K562 (cell line): ENCODE data around the gene KRTAP10-11. TPM values are rescaled to one million over a fixed set of nuclear protein-coding genes. Genes with fewer than 3 reads are reported as not detected.

Source experiments
- ATAC-seq: fragments of 200-7000 bp; cut with Tn5 transposase; 3 replicates; pipeline ENCODE4 v1.9.1; 2020; ENCODE audit warnings: moderate library complexity
- BruUV-seq: library from RNA; stranded (reverse); fragments of 400-500 nt; replicated peaks from 2 replicates; lab custom pipeline; 2021; lab: Mats Ljungman, UMichigan
- CTCF ChIA-PET: fragments of 300-600 bp; formaldehyde crosslinking; extraction: SDS; loops from one replicate; lab custom pipeline; 2021; ENCODE audit warnings: low intra/inter-chr PET ratio; lab: Yijun Ruan, JAX
- POLR2A ChIA-PET: fragments of 300-600, 350-650 bp; sonication (Branson Sonifier 250); formaldehyde crosslinking; extraction: SDS; loops from one replicate; lab custom pipeline; 2021; ENCODE audit warnings: antibody characterized with exemption, inconsistent platforms; lab: Yijun Ruan, JAX
- DNase-seq, 4 experiments: peaks; one replicate each; pipeline versions ENCODE4 v3.0.0 to v3.0.0-alpha.2; 2011 to 2018; ENCODE audit warnings: low spot score in 3 of 4, mixed read lengths in 3 of 4; ENCODE audit errors: extremely low read depth in 1 of 4
- FAIRE-seq: peaks from 2 replicates; lab custom pipeline; 2011; peaks lifted over from hg19 to GRCh38; lab: Jason Lieb, UNC
- H2AFZ ChIP-seq: 2 replicates; pipeline ENCODE4 v1.6.0; 2011; ENCODE audit warnings: low read depth, low read length, control low read depth, inconsistent platforms
- H3K27ac ChIP-seq: fragments of 200-600 bp; 3 replicates; pipeline ENCODE4 v1.8.0; 2011; ENCODE audit warnings: low read depth, mild to moderate bottlenecking, control low read depth, inconsistent platforms, low read length, moderate library complexity, mixed read lengths; ENCODE audit errors: extremely low read depth
- H3K27me3 ChIP-seq, 2 experiments: fragments of 300-600 bp in 1 of 2; 2 replicates in 1 of 2; 3 replicates in 1 of 2; pipeline versions ENCODE4 v1.6.0 to v1.8.0; 2011; ENCODE audit warnings: inconsistent platforms in 2 of 2, low read length in 2 of 2, mild to moderate bottlenecking in 1 of 2, mixed read lengths in 1 of 2, moderate library complexity in 1 of 2; ENCODE audit not compliant: control insufficient read depth in 2 of 2, insufficient read depth in 2 of 2
- H3K36me3 ChIP-seq: fragments of 300-600 bp; 3 replicates; pipeline ENCODE4 v1.8.0; 2011; ENCODE audit warnings: mild to moderate bottlenecking, low read length, inconsistent platforms; ENCODE audit not compliant: control insufficient read depth, insufficient read depth
- H3K4me1 ChIP-seq, 2 experiments: fragments of 200-600 bp in 1 of 2; replicated peaks in 1 of 2; 2 replicates in 1 of 2; 3 replicates in 1 of 2; pipeline versions ENCODE4 v1.5.1 to v1.8.0; 2011; ENCODE audit warnings: inconsistent platforms in 2 of 2, low read length in 2 of 2, mild to moderate bottlenecking in 1 of 2, mixed read lengths in 1 of 2, moderate library complexity in 1 of 2; ENCODE audit not compliant: control insufficient read depth in 2 of 2, insufficient read depth in 2 of 2
- H3K4me2 ChIP-seq: 2 replicates; pipeline ENCODE4 v1.6.1; 2011; ENCODE audit warnings: low read length, control low read depth, inconsistent platforms, mixed read lengths; ENCODE audit not compliant: insufficient read depth
- H3K4me3 ChIP-seq: fragments of 200-600 bp; sonication (generic), shearing (Covaris generic); 2 replicates; pipeline ENCODE4 v1.5.1; 2016; ENCODE audit warnings: control low read depth, inconsistent platforms
- H3K79me2 ChIP-seq: fragments of 200-600 bp; 3 replicates; pipeline ENCODE4 v1.8.0; 2011; ENCODE audit warnings: low read length, inconsistent platforms; ENCODE audit not compliant: control insufficient read depth, insufficient read depth
- H3K9ac ChIP-seq, 2 experiments: 2 replicates each; pipeline versions ENCODE4 v1.6.0 to v1.6.1; 2011; ENCODE audit warnings: low read depth in 2 of 2, low read length in 2 of 2, control low read depth in 1 of 2, inconsistent platforms in 1 of 2, mild to moderate bottlenecking in 1 of 2, mixed read lengths in 1 of 2; ENCODE audit not compliant: insufficient read depth in 1 of 2
- H3K9me1 ChIP-seq: one replicate; pipeline ENCODE4 v1.6.0; 2011; ENCODE audit warnings: inconsistent platforms, mild to moderate bottlenecking, low read length, moderate library complexity; ENCODE audit not compliant: control insufficient read depth, insufficient read depth
- H3K9me3 ChIP-seq: replicated peaks from 2 replicates; pipeline ENCODE4 v1.5.1; 2011; ENCODE audit warnings: low read depth, low read length, inconsistent platforms; ENCODE audit not compliant: control insufficient read depth, insufficient read depth
- H4K20me1 ChIP-seq: replicated peaks from 2 replicates; pipeline ENCODE4 v1.6.1; 2011; ENCODE audit warnings: low read length, inconsistent platforms, mixed read lengths; ENCODE audit not compliant: control insufficient read depth, insufficient read depth
- RAD21 ChIP-seq, 2 experiments: fragments of 250-450 bp in 1 of 2; fragments of 450-650 bp in 1 of 2; sonication (Bioruptor Pico) in 1 of 2; formaldehyde crosslinking in 1 of 2; IDR thresholded peaks in 1 of 2; conservative IDR thresholded peaks in 1 of 2; 2 replicates each; pipeline versions ENCODE4 v1.4.0 to v1.8.0; 2020 to 2022; ENCODE audit warnings: mild to moderate bottlenecking in 2 of 2, moderate library complexity in 1 of 2
- WGBS: fragments of 100-300 bp; shearing (Covaris generic); methylation state at CpG from one replicate; pipeline ENCODE4 v1.1.6; 2016; ENCODE audit warnings: low coverage, mixed read lengths; ENCODE audit not compliant: insufficient coverage; ENCODE audit errors: missing lambda C conversion rate; 5-methylcytosine and 5-hydroxymethylcytosine counted together
- in situ Hi-C: fragments of 300-500 bp; cut with MboI; formaldehyde crosslinking; loops from 4 replicates; pipeline ENCODE4 v1.15.0; 2018; ENCODE audit warnings: inconsistent platforms, mixed read lengths
- intact Hi-C: fragments of 100-400 bp; cut with micrococcal nuclease; formaldehyde crosslinking; loops from 2 replicates; pipeline ENCODE4 v1.14.2; 2022
- polyA plus RNA-seq, 8 experiments: library from polyadenylated mRNA; depleted of rRNA in 4 of 8; stranded (reverse) in 5 of 8; unstranded in 3 of 8; fragments of >200 nt; fragmentation: Nextera tagmentation in 2 of 8; fragmentation: Illumina TruSeq in 1 of 8; extraction: Ambion mirVana in 2 of 8; extraction: Trizol in 1 of 8; gene quantifications; 2 replicates each; pipeline versions ENCODE4 v1.2.1 to v1.2.3, GENCODE V29; 2011 to 2014; ENCODE audit warnings: inconsistent platforms in 1 of 8, missing spikeins in 1 of 8
- small RNA-seq: library from RNA; depleted of rRNA; stranded (forward); fragments of <200 nt; gene quantifications from one replicate; pipeline ENCODE3, GENCODE V24; 2014
- total RNA-seq, 7 experiments: library from RNA; depleted of rRNA in 6 of 7; stranded (reverse); fragments of >200 nt in 6 of 7; fragmentation: Illumina TruSeq in 2 of 7; extraction: Trizol in 2 of 7; gene quantifications; 2 replicates each; pipeline versions ENCODE4 v1.2.1 to v1.2.3, GENCODE V29; 2011 to 2021; ENCODE audit warnings: low replicate concordance in 1 of 7
- TF ChIP-seq, protein P1 (sequence below), 3 experiments: fragments of 200-800 bp in 1 of 3; fragments of 250-450 bp in 1 of 3; fragments of 450-650 bp in 1 of 3; sonication (Bioruptor Pico) in 1 of 3; sonication (Bioruptor generic) in 1 of 3; formaldehyde crosslinking in 1 of 3; IDR thresholded peaks; 2 replicates each; pipeline versions ENCODE4 v1.6.1 to v1.8.0; 2016 to 2022; ENCODE audit warnings: mild to moderate bottlenecking in 2 of 3, missing genetic modification characterization in 2 of 3, missing compliant biosample characterization in 1 of 3, moderate library complexity in 1 of 3
- TF ChIP-seq, protein P2 (sequence below): fragments of 450-650 bp; formaldehyde crosslinking; IDR thresholded peaks from 2 replicates; pipeline ENCODE4 v1.4.0; 2020; ENCODE audit warnings: mild to moderate bottlenecking, moderate library complexity

The KRTAP10-11 gene
- total and polyA plus RNA-seq, 9 of the 15 experiments (the other 6 are each of a cell fraction or from before 2014, with no cell fraction given), result not detected

DNA sequence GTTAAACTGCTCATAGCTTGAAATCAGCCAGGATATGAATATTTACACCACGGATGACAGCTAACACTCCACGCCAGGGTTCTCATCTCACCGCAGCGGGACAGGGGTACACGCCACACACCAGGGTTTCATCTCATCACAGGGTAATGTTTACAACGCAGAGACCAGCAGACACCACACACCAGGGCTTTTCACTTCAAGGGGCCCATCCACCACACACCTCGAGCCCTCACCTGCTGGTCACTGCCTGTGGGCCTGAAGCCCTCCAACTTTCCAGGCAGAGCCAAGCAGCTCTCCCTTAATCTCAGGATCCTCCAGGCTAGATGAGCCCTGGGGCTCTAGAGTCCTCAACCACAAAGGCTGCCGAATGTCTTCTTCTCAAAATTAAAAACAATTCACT is 49.4 kb downstream of the KRTAP10-11 start (continued):
- TF ChIP-seq, protein P1, sequence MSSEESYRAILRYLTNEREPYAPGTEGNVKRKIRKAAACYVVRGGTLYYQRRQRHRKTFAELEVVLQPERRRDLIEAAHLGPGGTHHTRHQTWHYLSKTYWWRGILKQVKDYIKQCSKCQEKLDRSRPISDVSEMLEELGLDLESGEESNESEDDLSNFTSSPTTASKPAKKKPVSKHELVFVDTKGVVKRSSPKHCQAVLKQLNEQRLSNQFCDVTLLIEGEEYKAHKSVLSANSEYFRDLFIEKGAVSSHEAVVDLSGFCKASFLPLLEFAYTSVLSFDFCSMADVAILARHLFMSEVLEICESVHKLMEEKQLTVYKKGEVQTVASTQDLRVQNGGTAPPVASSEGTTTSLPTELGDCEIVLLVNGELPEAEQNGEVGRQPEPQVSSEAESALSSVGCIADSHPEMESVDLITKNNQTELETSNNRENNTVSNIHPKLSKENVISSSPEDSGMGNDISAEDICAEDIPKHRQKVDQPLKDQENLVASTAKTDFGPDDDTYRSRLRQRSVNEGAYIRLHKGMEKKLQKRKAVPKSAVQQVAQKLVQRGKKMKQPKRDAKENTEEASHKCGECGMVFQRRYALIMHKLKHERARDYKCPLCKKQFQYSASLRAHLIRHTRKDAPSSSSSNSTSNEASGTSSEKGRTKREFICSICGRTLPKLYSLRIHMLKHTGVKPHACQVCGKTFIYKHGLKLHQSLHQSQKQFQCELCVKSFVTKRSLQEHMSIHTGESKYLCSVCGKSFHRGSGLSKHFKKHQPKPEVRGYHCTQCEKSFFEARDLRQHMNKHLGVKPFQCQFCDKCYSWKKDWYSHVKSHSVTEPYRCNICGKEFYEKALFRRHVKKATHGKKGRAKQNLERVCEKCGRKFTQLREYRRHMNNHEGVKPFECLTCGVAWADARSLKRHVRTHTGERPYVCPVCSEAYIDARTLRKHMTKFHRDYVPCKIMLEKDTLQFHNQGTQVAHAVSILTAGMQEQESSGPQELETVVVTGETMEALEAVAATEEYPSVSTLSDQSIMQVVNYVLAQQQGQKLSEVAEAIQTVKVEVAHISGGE (CRISPR knock-in tag; IDR thresholded peaks at IDR 0.05), result no peak

DNA sequence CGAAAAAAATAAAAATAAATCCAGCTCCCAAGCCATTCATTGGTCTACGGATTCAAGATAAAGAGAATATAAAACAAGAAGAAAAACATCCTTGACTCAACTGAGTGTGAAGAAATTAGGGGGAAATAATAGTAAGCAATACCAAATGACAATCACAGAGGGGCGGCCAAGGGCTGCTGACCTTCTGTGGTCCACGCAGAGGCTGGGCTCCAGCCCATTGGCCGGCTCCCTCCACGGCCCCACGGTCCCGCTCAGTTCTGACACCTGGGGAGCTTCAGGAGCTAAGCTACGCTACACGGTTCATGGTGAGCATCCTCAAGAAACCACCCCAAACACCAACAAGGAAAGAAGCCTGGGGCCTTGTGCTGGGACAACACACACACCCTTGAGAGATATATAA is 50.4 kb downstream of the KRTAP10-11 start:
- intact Hi-C loops, result no loop called here
- DNase-seq (no peak), ATAC-seq (peak; percentile 38; the same call in 2 of the 3 replicates), FAIRE-seq (no peak)
- 0% methylated on average over 10 of the region's 10 CpGs for WGBS
- H3K27ac ChIP-seq, result no peak overlapping the region
- H3K9ac ChIP-seq, result no peak overlapping the region
- H3K9me1 ChIP-seq, result peaks cover 3% of the 10 kb centered on the region
- no peaks in the 10 kb centered on the region for H4K20me1 ChIP-seq
- no peaks in the 10 kb centered on the region; the same call in 1 of the 2 replicates for H3K9me3 ChIP-seq
- TF ChIP-seq RAD21 (CRISPR knock-in tag; conservative IDR thresholded peaks at IDR 0.05 in 1 of 2, IDR thresholded peaks at IDR 0.05 in 1 of 2), result 0 out of 4 replicates have a peak, but pooled peaks of 1 of the 2 experiments have one; percentile 3
- TF ChIP-seq, protein P2, sequence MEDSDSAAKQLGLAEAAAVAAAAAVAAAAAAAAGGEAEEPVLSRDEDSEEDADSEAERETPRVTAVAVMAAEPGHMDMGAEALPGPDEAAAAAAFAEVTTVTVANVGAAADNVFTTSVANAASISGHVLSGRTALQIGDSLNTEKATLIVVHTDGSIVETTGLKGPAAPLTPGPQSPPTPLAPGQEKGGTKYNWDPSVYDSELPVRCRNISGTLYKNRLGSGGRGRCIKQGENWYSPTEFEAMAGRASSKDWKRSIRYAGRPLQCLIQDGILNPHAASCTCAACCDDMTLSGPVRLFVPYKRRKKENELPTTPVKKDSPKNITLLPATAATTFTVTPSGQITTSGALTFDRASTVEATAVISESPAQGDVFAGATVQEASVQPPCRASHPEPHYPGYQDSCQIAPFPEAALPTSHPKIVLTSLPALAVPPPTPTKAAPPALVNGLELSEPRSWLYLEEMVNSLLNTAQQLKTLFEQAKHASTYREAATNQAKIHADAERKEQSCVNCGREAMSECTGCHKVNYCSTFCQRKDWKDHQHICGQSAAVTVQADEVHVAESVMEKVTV (CRISPR knock-in tag), result no peak
- CTCF ChIA-PET, result no interaction called here
- H2AFZ ChIP-seq, result no peak overlapping the region
- H3K27me3 ChIP-seq, result peaks cover 33 to 62% of the 10 kb centered on the region in 2 experiments
- POLR2A ChIA-PET, result interaction anchor here (0.7 to 1.1 kb wide), 3 partner anchors 12 to 86 kb away, joined by 3 to 4 read pairs (median 3); no protein-coding TSS in a partner anchor
- in situ Hi-C loops, result no loop called here
- no peaks in the 10 kb centered on the region for H3K36me3 ChIP-seq
- no TSS peak for BruUV-seq
- H3K79me2 ChIP-seq, result no peaks in the 10 kb centered on the region
- H3K4me1 ChIP-seq, result 0 out of 5 replicates have a peak, but pooled peaks cover 0 to 4% of the 10 kb centered on the region in 2 experiments
- no peak overlapping the region for H3K4me3 ChIP-seq
- H3K4me2 ChIP-seq, result no peak overlapping the region

Small RNAs within 50 kb of the gene (small RNA-seq; reads per million reads assigned to genes)
- not detected for gene KRTAP12-6P

Other genes starting within 250 kb of the KRTAP10-11 start
Only the 7 nearest of the 20 such genes appear.
- gene KRTAP10-8, start 34.3 kb upstream of the KRTAP10-11 start, total RNA-seq (2014; rRNA removed), result not detected in 2 replicates
- not detected in 2 replicates for gene KRTAP10-8, start 34.3 kb upstream of the KRTAP10-11 start, total RNA-seq (2014; rRNA removed; fragmentation: Illumina TruSeq; extraction: Trizol)
- gene KRTAP10-8, start 34.3 kb upstream of the KRTAP10-11 start, total RNA-seq (2015; rRNA removed; fragmentation: Illumina TruSeq; extraction: Trizol), result not detected in 2 replicates
- not detected in 2 replicates for gene KRTAP10-8, start 34.3 kb upstream of the KRTAP10-11 start, total RNA-seq (2021)
- not detected in 2 replicates for gene KRTAP10-8, start 34.3 kb upstream of the KRTAP10-11 start, polyA plus RNA-seq (2011; rRNA removed)
- gene KRTAP10-8, start 34.3 kb upstream of the KRTAP10-11 start, polyA plus RNA-seq (2014; fragmentation: Illumina TruSeq; extraction: Trizol), result not detected in 2 replicates
- gene KRTAP10-8, start 34.3 kb upstream of the KRTAP10-11 start, polyA plus RNA-seq (2014; fragmentation: Nextera tagmentation; extraction: Ambion mirVana), result not detected
- not detected in 2 replicates for gene KRTAP10-8, start 34.3 kb upstream of the KRTAP10-11 start, polyA plus RNA-seq (2014; rRNA removed)
- gene KRTAP10-9, start 19.3 kb upstream of the KRTAP10-11 start, total RNA-seq (2014; rRNA removed), result not detected in 2 replicates
- gene KRTAP10-9, start 19.3 kb upstream of the KRTAP10-11 start, total RNA-seq (2014; rRNA removed; fragmentation: Illumina TruSeq; extraction: Trizol), result not detected in 2 replicates
- not detected in 2 replicates for gene KRTAP10-9, start 19.3 kb upstream of the KRTAP10-11 start, total RNA-seq (2015; rRNA removed; fragmentation: Illumina TruSeq; extraction: Trizol)
- gene KRTAP10-9, start 19.3 kb upstream of the KRTAP10-11 start, total RNA-seq (2021), result not detected in 2 replicates
- gene KRTAP10-9, start 19.3 kb upstream of the KRTAP10-11 start, polyA plus RNA-seq (2011; rRNA removed), result not detected in 2 replicates
- not detected in 2 replicates for gene KRTAP10-9, start 19.3 kb upstream of the KRTAP10-11 start, polyA plus RNA-seq (2014; fragmentation: Illumina TruSeq; extraction: Trizol)
- not detected for gene KRTAP10-9, start 19.3 kb upstream of the KRTAP10-11 start, polyA plus RNA-seq (2014; fragmentation: Nextera tagmentation; extraction: Ambion mirVana)
- gene KRTAP10-9, start 19.3 kb upstream of the KRTAP10-11 start, polyA plus RNA-seq (2014; rRNA removed), result not detected in 2 replicates
- gene KRTAP10-10, start 9.1 kb upstream of the KRTAP10-11 start, total RNA-seq (2014; rRNA removed), result not detected in 2 replicates
- not detected in 2 replicates for gene KRTAP10-10, start 9.1 kb upstream of the KRTAP10-11 start, total RNA-seq (2014; rRNA removed; fragmentation: Illumina TruSeq; extraction: Trizol)
- not detected in 2 replicates for gene KRTAP10-10, start 9.1 kb upstream of the KRTAP10-11 start, total RNA-seq (2015; rRNA removed; fragmentation: Illumina TruSeq; extraction: Trizol)
- gene KRTAP10-10, start 9.1 kb upstream of the KRTAP10-11 start, total RNA-seq (2021), result not detected in 2 replicates
- not detected in 2 replicates for gene KRTAP10-10, start 9.1 kb upstream of the KRTAP10-11 start, polyA plus RNA-seq (2011; rRNA removed)
- not detected in 2 replicates for gene KRTAP10-10, start 9.1 kb upstream of the KRTAP10-11 start, polyA plus RNA-seq (2014; fragmentation: Illumina TruSeq; extraction: Trizol)
- not detected for gene KRTAP10-10, start 9.1 kb upstream of the KRTAP10-11 start, polyA plus RNA-seq (2014; fragmentation: Nextera tagmentation; extraction: Ambion mirVana)
- gene KRTAP10-10, start 9.1 kb upstream of the KRTAP10-11 start, polyA plus RNA-seq (2014; rRNA removed), result not detected in 2 replicates
- gene KRTAP12-4, start 8.2 kb downstream of the KRTAP10-11 start, total RNA-seq (2014; rRNA removed), result not detected in 2 replicates
- gene KRTAP12-4, start 8.2 kb downstream of the KRTAP10-11 start, total RNA-seq (2014; rRNA removed; fragmentation: Illumina TruSeq; extraction: Trizol), result not detected in 2 replicates
- not detected in 2 replicates for gene KRTAP12-4, start 8.2 kb downstream of the KRTAP10-11 start, total RNA-seq (2015; rRNA removed; fragmentation: Illumina TruSeq; extraction: Trizol)
- gene KRTAP12-4, start 8.2 kb downstream of the KRTAP10-11 start, total RNA-seq (2021), result not detected in 2 replicates
- gene KRTAP12-4, start 8.2 kb downstream of the KRTAP10-11 start, polyA plus RNA-seq (2011; rRNA removed), result not detected in 2 replicates
- not detected in 2 replicates for gene KRTAP12-4, start 8.2 kb downstream of the KRTAP10-11 start, polyA plus RNA-seq (2014; fragmentation: Illumina TruSeq; extraction: Trizol)
- not detected for gene KRTAP12-4, start 8.2 kb downstream of the KRTAP10-11 start, polyA plus RNA-seq (2014; fragmentation: Nextera tagmentation; extraction: Ambion mirVana)
- not detected in 2 replicates for gene KRTAP12-4, start 8.2 kb downstream of the KRTAP10-11 start, polyA plus RNA-seq (2014; rRNA removed)
- gene KRTAP12-3, start 11.5 kb downstream of the KRTAP10-11 start, total RNA-seq (2014; rRNA removed), result not detected in 2 replicates
- not detected in 2 replicates for gene KRTAP12-3, start 11.5 kb downstream of the KRTAP10-11 start, total RNA-seq (2014; rRNA removed; fragmentation: Illumina TruSeq; extraction: Trizol)
- not detected in 2 replicates for gene KRTAP12-3, start 11.5 kb downstream of the KRTAP10-11 start, total RNA-seq (2015; rRNA removed; fragmentation: Illumina TruSeq; extraction: Trizol)
- gene KRTAP12-3, start 11.5 kb downstream of the KRTAP10-11 start, total RNA-seq (2021), result not detected in 2 replicates
- gene KRTAP12-3, start 11.5 kb downstream of the KRTAP10-11 start, polyA plus RNA-seq (2011; rRNA removed), result not detected in 2 replicates
- gene KRTAP12-3, start 11.5 kb downstream of the KRTAP10-11 start, polyA plus RNA-seq (2014; fragmentation: Illumina TruSeq; extraction: Trizol), result not detected in 2 replicates
- gene KRTAP12-3, start 11.5 kb downstream of the KRTAP10-11 start, polyA plus RNA-seq (2014; fragmentation: Nextera tagmentation; extraction: Ambion mirVana), result not detected
- gene KRTAP12-3, start 11.5 kb downstream of the KRTAP10-11 start, polyA plus RNA-seq (2014; rRNA removed), result not detected in 2 replicates
- gene KRTAP12-2, start 20.5 kb downstream of the KRTAP10-11 start, total RNA-seq (2014; rRNA removed), result not detected in 2 replicates
- not detected in 2 replicates for gene KRTAP12-2, start 20.5 kb downstream of the KRTAP10-11 start, total RNA-seq (2014; rRNA removed; fragmentation: Illumina TruSeq; extraction: Trizol)
- gene KRTAP12-2, start 20.5 kb downstream of the KRTAP10-11 start, total RNA-seq (2015; rRNA removed; fragmentation: Illumina TruSeq; extraction: Trizol), result not detected in 2 replicates
- gene KRTAP12-2, start 20.5 kb downstream of the KRTAP10-11 start, total RNA-seq (2021), result not detected in 2 replicates
- not detected in 2 replicates for gene KRTAP12-2, start 20.5 kb downstream of the KRTAP10-11 start, polyA plus RNA-seq (2011; rRNA removed)
- gene KRTAP12-2, start 20.5 kb downstream of the KRTAP10-11 start, polyA plus RNA-seq (2014; fragmentation: Illumina TruSeq; extraction: Trizol), result not detected in 2 replicates
- gene KRTAP12-2, start 20.5 kb downstream of the KRTAP10-11 start, polyA plus RNA-seq (2014; fragmentation: Nextera tagmentation; extraction: Ambion mirVana), result not detected
- gene KRTAP12-2, start 20.5 kb downstream of the KRTAP10-11 start, polyA plus RNA-seq (2014; rRNA removed), result not detected in 2 replicates
- gene KRTAP12-1, start 35.7 kb downstream of the KRTAP10-11 start, total RNA-seq (2014; rRNA removed), result not detected in 2 replicates
- gene KRTAP12-1, start 35.7 kb downstream of the KRTAP10-11 start, total RNA-seq (2014; rRNA removed; fragmentation: Illumina TruSeq; extraction: Trizol), result not detected in 2 replicates
- gene KRTAP12-1, start 35.7 kb downstream of the KRTAP10-11 start, total RNA-seq (2015; rRNA removed; fragmentation: Illumina TruSeq; extraction: Trizol), result not detected in 2 replicates
- gene KRTAP12-1, start 35.7 kb downstream of the KRTAP10-11 start, total RNA-seq (2021), result not detected in 2 replicates
- not detected in 2 replicates for gene KRTAP12-1, start 35.7 kb downstream of the KRTAP10-11 start, polyA plus RNA-seq (2011; rRNA removed)
- not detected in 2 replicates for gene KRTAP12-1, start 35.7 kb downstream of the KRTAP10-11 start, polyA plus RNA-seq (2014; fragmentation: Illumina TruSeq; extraction: Trizol)
- not detected for gene KRTAP12-1, start 35.7 kb downstream of the KRTAP10-11 start, polyA plus RNA-seq (2014; fragmentation: Nextera tagmentation; extraction: Ambion mirVana)
- not detected in 2 replicates for gene KRTAP12-1, start 35.7 kb downstream of the KRTAP10-11 start, polyA plus RNA-seq (2014; rRNA removed)